ENCODE results near the gene MTIF3. TPM values are rescaled to one million over a fixed set of nuclear protein-coding genes. Genes with fewer than 3 reads are reported as not detected.
"Not testable (repeated sequence)": the region's sequence is repeated elsewhere in the genome, so short reads cannot be mapped to it uniquely, and the experiment has no call there.

Gene MTIF3
- total RNA-seq, 2 donors from 2014 or later: 91.0 to 101 TPM

- intact Hi-C loops (cut with DNase I): no loop called here
- ATAC-seq: peak; percentile 95 to 96
- peak; percentile 87 for DNase-seq
These were observed 25.9 kb downstream of the MTIF3 start, which contains the start of gene GTF3A for GRCh38 chr13:27424246-27425157. Gene GTF3A (plus strand): TSS chr13:27424619.

DNA sequence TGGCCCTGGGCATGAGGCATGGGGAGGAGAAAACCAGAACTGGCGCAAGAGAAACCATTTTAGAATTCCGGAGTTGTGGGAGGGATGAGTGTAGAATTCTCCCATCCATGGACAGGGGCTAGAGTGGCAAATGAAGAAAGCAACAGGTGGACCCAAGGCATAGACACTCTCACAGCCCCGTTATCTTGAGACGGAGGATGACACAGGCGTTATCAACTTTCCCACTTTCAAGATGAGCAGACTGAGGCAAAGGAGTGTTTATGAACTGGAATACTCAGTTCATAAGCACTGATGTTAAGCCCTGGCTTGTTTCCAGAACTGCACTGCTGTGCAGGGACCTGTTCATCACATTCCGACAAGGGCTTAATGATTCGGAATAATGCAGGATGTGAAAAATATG lies 27.0 kb downstream of the MTIF3 start:
- no peak for DNase-seq

DNA sequence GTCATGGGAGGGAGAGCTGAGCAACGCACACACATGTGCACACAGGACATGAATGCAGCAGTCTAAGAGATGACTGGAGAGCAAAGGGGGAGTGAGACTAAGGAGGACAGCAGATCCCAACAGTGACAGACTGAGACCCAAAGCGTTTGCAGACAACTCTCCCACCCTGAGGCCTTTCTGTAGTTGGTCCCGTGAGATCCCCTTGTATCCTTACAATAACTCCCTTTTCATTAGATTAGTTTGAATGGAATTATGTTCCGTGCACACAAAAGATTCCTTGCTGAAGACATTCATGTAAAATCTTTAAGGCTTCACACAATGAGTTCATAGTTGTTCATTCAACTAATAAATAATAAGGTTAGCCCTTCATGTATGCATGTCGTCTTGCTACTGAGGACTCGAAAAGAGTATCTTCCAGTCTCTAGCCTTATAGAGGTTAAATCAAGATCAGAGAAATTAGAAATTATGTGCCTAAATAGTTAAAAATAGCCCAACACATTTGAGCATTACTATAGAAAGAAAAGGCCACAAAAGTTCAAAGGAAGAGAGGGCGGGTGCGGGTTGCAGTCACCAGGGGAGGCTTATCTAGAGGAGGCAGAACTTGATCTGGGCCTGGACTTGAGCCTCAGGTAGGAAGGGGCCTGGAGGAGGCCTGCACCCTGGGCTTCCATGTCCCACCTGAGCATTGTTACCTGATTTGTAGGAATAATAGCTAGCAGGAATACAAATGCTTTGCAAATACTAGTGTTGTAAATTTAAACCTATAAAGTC lies 29.1 kb downstream of the MTIF3 start:
- ATAC-seq: no peak
- DNase-seq: no peak
- intact Hi-C loops (cut with DNase I): no loop called here

More for the DNA sequence above, 27.0 kb downstream of the MTIF3 start:
- no peak for ATAC-seq
- intact Hi-C loops (cut with DNase I): no loop called here

DNA sequence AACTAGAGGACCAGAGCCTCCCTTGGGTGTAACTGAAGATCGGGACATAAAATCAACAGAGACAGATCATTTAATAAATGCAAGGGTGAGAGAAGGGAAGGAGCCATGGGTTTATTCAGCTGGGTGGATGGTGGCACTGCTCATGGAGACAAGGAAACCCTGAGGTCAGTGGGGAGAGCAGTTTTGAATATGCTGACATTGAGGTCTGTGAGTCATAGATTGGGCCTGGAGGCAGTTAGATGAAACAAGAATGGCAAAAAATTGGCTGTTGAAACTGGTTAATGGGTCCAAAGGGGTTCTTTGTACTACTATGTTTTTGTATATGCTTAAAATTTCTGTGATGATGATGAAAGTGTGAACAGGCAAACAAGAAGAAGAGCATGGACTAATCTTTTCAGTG lies 31.0 kb downstream of the MTIF3 start:
- DNase-seq (no peak), ATAC-seq (no peak)
- intact Hi-C loops (cut with DNase I): no loop called here

DNA sequence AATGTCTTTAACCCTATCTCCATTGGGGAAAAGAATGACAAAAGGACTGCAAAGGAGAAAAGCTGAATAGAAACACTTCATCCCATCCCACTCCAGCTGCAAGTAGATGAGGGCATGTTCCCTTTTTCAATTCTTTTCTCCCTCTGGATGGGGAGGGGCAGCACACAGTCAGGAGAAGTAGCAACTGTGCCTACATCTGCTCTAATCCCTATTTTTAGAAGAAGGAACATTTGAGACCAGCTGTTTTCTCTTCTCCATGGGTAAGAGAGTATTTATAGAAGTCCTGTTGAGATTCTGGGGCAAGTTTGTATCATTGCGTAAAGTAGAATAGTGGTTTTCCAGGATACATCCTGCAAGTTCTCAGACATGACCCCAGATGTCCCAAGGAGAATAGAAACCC lies 35.2 kb downstream of the MTIF3 start:
- no peak for DNase-seq
- ATAC-seq: peak in 1 of 2 donors; percentile 71
- intact Hi-C loops (cut with DNase I): no loop called here

DNA sequence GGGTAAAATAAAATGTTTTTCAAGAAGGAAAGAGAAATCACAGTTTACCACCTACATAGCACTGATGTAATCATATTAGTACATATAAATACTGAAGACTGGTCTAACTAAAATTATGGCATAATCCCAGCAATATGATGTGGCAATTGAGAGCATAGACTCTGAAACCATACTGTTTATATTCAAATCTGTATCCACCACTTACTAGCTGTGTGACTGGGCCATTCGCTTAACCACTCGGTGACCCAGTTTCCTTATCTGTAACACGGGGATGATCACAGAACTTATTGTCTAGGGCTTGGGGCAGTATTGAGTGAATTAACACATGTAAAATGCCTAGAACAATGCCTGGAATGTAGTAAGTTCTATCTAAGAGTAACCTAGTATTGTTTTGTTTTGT lies 39.0 kb downstream of the MTIF3 start:
- intact Hi-C loops (cut with DNase I): no loop called here
- DNase-seq (no peak), ATAC-seq (no peak)

DNA sequence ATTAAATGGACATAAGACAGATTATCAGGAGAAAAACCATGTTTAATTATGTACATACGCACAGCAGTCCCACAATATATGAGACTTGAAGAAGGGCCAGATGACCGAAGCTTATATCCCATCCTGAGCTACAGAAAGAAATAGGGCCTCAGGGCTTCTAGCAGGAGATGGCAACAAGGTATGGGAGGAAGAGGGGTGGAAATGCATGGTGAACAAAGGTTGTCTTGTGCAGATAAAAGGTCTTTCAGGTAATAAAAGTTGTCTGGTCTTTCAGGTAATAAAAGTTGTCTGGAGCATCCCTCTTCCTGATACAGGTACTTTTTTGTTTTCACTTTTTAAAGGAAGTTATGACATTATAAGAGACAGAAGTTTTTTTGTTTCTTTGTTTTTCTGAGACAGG lies 41.4 kb downstream of the MTIF3 start:
- intact Hi-C loops (cut with DNase I): no loop called here
- ATAC-seq: no peak
- no peak for DNase-seq

DNA sequence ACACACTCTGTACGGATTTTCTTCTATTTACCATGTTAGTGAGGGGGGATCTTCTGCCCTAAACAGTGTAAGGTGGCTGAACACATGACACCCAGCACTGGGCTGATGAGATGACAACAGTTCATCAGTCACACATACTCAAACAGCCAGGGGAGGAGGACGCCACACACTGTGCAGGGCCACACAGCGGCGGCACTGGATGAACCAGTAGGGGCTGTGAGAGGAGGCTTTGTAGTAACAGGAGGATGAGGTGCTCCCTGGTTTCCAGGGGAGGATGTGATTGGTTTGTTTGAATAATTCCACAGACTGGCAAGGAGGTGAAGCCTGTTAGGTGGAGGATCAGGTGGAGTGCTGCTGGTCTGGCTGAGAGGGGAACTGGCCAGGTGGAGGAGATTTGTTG lies 42.3 kb downstream of the MTIF3 start:
- peak in 1 of 2 donors; percentile 62 for ATAC-seq
- no peak for DNase-seq
- intact Hi-C loops (cut with DNase I): no loop called here

DNA sequence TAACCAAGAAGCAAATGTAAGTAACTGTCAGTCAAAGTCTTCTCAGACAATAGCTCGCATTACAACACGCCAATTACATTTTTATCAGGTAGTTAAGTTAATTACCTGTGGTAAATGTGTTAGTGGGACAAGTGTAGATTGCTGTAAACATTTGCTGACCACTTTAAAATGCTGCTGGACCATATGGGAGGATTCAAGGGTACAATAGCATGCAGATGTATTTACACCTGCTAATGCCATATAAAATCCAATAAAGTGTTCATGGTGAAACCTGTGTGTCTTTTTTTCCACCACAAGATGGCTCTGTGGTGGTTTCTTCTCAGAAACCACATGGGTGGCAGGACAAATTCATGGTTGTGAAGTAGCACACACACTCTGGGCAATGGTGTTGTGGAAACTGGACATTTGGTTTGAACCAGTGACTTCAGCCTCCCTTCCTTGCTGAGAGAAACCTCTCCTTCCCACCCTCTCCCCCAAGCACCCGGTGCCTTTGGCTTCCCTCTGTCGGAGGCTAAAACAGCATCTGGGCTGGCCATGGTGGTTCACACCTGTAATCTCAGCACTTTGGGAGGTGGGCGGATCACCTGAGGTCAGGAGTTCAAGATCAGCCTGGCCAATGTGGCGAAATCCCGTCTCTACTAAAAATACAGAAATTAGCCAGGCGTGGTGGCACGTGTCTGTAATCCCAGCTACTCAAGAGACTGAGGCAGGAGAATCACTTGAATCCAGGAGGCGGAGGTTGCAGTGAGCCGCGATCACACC lies 44.0 kb downstream of the MTIF3 start:
- ATAC-seq (peak; percentile 32 to 38), DNase-seq (no peak)
- intact Hi-C loops (cut with DNase I): no loop called here

DNA sequence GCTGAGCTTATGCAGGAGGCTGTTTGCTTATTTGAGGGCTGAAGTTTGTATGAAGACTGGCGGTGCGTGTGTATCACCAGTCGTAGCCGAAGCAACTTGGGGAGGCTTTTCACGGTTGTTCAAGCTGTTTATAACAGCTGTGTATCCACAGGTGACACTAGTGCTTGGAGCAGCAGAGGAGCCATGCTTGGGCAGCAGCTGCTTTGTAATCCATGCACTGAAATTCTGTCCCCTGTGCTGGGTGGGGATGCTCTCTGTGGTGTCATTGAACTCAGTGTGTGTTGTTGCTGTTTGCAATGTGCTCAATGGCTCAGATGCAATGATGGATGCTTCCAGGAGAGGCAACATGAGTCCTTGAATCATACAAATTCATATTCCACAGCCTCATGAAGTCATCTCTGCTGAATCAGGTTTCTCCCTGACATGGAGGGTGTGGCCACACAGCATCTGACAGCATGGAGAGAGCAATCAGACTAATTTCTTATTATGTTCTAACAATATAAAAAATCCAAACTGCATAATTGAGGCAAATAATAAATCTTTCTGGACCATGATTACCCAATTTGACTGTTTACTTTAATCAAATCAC lies 44.7 kb downstream of the MTIF3 start:
- ATAC-seq (no peak), DNase-seq (no peak)
- intact Hi-C loops (cut with DNase I): no loop called here

- intact Hi-C loops (cut with DNase I): no loop called here
- DNase-seq: no peak
- no peak for ATAC-seq
These were observed 45.7 kb downstream of the MTIF3 start for GRCh38 chr13:27404680-27405079.

GRCh38 chr13:27403727-27404385 lies 46.5 kb downstream of the MTIF3 start:
- DNase-seq (no peak), ATAC-seq (peak in 1 of 2 donors; percentile 20)
- intact Hi-C loops (cut with DNase I): no loop called here

GRCh38 chr13:27403203-27403678 lies 47.1 kb downstream of the MTIF3 start:
- intact Hi-C loops (cut with DNase I): no loop called here
- peak; percentile 35 to 69 for ATAC-seq
- DNase-seq: no peak

GRCh38 chr13:27401210-27401609 lies 49.2 kb downstream of the MTIF3 start:
- intact Hi-C loops (cut with DNase I): no loop called here
- ATAC-seq: peak; percentile 25 to 65
- peak; percentile 40 for DNase-seq

DNA sequence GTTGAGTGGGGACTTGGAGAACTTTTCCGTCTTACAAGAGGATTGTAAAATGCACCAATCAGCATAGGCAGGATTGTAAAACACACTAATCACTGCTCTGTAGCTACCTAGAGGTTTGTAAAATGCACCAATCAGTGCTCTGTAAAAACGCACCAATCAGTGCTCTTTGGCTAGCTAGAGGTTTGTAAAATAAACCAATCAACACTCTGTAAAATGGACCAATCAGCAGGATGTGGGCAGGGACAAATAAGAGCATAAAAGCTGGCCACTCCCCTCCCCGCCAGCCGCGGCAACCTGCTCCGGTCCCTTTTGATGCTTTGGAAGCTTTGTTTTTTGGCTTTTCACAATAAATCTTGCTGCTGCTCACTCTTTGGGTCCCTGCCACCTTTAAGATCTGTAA lies 50.0 kb downstream of the MTIF3 start:
- intact Hi-C loops (cut with DNase I); DNase-seq: not testable (repeated sequence)

DNA sequence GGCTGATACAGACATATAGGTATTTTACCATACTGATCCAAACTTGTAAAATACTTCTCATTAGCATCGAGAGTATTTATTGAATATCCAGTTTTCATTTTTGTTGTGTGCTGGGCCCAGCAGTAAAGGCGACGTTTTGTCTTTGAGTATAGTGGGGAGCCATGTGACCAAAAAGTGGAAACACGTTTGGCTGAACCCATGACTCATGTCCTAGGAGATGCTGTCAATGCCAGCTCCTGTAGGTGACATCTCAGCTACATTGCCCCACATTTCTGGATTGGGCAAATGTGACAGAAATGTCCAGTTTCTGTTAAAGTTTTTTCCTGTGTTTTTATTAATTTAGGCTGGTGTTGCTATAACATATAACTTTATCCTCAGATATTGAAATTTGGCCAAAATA lies 52.0 kb downstream of the MTIF3 start:
- intact Hi-C loops (cut with DNase I): no loop called here
- ATAC-seq: no peak
- no peak for DNase-seq

More for the DNA sequence above, 50.0 kb downstream of the MTIF3 start:
- ATAC-seq: not testable (repeated sequence)

DNA sequence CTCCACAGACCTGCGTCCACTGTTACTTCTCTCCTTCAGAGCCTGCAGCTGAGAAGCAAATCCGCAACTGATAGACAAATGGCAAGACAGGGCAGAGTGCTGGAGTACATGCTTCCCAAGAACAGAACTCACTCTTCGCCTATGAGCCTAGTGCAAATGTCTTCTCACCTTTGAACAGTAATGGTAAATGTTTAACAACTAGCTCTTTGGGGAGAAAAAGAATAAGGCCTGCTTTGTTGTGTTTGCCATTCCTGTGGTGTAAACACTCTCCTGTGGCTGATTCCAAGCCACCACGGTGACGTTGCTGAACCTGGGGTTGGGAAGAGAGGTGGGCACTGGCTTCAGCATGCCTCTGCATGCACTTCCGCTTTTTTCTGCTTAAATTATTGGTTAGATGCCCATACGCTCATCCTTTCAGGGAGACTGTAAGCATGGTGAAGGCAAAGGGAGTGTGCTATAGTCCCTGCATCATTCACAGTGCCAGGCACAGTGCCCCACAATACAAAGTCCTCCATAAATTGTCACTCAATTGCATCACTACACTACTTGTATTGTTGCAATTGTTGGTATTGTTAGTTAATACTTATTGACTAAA lies 54.0 kb downstream of the MTIF3 start:
- no peak for DNase-seq
- ATAC-seq: no peak
- intact Hi-C loops (cut with DNase I): no loop called here

- intact Hi-C loops (cut with DNase I): no loop called here
- DNase-seq (no peak), ATAC-seq (no peak)
These were observed 55.3 kb downstream of the MTIF3 start for GRCh38 chr13:27395007-27395510.

Data from left cardiac atrium (tissue), 4 donors.